ENCODE results near the gene RAB11FIP4.

DNA sequence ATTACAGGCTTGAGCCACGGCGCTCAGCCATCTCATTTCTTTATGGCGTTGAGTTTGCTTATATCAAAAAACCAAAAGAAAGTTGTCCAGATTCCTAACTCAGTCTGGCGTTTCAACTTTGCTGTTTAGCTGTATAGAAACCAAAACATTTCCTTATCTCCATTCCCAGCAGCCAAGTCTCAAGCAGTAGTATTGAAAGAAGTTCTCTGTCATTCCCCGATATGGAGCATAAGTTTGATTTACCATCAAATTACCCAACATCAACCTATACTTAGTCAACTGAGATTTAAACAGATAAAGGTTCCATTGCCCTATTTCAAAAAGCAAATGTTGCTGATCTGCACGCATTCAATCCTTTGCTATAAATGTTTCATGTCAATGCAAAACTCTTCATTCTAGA is 27.5 kb upstream of the RAB11FIP4 start:
- no peak for TF ChIP-seq EZH2 (IDR thresholded peaks at IDR 0.05; ENCODE audit: low read length, missing control alignments)
- TF ChIP-seq, protein P1, sequence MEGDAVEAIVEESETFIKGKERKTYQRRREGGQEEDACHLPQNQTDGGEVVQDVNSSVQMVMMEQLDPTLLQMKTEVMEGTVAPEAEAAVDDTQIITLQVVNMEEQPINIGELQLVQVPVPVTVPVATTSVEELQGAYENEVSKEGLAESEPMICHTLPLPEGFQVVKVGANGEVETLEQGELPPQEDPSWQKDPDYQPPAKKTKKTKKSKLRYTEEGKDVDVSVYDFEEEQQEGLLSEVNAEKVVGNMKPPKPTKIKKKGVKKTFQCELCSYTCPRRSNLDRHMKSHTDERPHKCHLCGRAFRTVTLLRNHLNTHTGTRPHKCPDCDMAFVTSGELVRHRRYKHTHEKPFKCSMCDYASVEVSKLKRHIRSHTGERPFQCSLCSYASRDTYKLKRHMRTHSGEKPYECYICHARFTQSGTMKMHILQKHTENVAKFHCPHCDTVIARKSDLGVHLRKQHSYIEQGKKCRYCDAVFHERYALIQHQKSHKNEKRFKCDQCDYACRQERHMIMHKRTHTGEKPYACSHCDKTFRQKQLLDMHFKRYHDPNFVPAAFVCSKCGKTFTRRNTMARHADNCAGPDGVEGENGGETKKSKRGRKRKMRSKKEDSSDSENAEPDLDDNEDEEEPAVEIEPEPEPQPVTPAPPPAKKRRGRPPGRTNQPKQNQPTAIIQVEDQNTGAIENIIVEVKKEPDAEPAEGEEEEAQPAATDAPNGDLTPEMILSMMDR (conservative IDR thresholded peaks at IDR 0.05 in 1 of 2, IDR thresholded peaks at IDR 0.05 in 1 of 2; ENCODE audit: low read depth in 1 of 2, low read length in 2 of 2) = no peak
